ENCODE measurements around the gene HAS3. TPM values are rescaled to one million over a fixed set of nuclear protein-coding genes. Genes with fewer than 3 reads are reported as not detected.

Gene HAS3
- total and polyA plus RNA-seq, 4 donors, result 0.09 to 0.75 (median 0.26) TPM

- TF ChIP-seq, protein P1, sequence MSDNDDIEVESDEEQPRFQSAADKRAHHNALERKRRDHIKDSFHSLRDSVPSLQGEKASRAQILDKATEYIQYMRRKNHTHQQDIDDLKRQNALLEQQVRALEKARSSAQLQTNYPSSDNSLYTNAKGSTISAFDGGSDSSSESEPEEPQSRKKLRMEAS (IDR thresholded peaks at IDR 0.05), result no peak
- TF ChIP-seq HNF4A (conservative IDR thresholded peaks at IDR 0.05) (no peak), RAD21 (IDR thresholded peaks at IDR 0.05) (no peak), EGR1 (IDR thresholded peaks at IDR 0.05; ENCODE audit: low read depth in 2 of 2) (no peak), SP1 (IDR thresholded peaks at IDR 0.05) (no peak)
- TF ChIP-seq, protein P2, sequence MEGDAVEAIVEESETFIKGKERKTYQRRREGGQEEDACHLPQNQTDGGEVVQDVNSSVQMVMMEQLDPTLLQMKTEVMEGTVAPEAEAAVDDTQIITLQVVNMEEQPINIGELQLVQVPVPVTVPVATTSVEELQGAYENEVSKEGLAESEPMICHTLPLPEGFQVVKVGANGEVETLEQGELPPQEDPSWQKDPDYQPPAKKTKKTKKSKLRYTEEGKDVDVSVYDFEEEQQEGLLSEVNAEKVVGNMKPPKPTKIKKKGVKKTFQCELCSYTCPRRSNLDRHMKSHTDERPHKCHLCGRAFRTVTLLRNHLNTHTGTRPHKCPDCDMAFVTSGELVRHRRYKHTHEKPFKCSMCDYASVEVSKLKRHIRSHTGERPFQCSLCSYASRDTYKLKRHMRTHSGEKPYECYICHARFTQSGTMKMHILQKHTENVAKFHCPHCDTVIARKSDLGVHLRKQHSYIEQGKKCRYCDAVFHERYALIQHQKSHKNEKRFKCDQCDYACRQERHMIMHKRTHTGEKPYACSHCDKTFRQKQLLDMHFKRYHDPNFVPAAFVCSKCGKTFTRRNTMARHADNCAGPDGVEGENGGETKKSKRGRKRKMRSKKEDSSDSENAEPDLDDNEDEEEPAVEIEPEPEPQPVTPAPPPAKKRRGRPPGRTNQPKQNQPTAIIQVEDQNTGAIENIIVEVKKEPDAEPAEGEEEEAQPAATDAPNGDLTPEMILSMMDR (IDR thresholded peaks at IDR 0.05; ENCODE audit: low read depth, low read length, missing input control), result no peak
Observed at GRCh38 chr16:69087161-69087581, 18.3 kb upstream of the HAS3 start (continued).

DNA sequence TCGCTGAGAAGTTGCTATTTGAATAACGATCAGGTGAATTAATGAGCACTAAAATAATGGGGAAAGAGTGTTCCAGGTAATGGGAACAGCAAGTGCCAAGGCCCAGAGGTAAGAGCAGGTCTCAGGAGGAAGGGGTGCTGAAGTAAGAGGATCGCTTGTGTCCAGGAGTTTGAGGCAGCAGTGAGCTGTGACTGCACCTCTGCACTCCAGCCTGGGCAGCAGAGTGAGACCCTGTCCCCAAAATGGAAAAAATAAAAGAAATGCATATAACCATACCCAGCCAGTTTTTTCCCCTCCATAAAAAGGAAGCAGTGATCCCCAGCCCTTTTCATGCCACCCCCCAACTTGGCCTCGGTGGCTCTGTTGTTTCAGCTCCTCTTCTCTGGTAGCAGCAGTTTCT, 16.8 kb upstream of the HAS3 start:
- Histone ChIP-seq H3K9me3 (ENCODE audit: control insufficient read depth in 4 of 4, low read length in 3 of 4) (no peaks in the 10 kb centered on the region), H3K4me3 (ENCODE audit: low read depth in 1 of 3, low read length in 3 of 3) (no peak overlapping the region), H3K36me3 (ENCODE audit: control insufficient read depth in 4 of 4, insufficient read depth in 3 of 4, low read depth in 1 of 4, low read length in 3 of 4) (peaks cover 2 to 12% (median 6%) of the 10 kb centered on the region in 4 donors), H3K9ac (ENCODE audit: low read depth in 1 of 2, low read length in 2 of 2) (no peak overlapping the region), H3K27ac (ENCODE audit: low read depth in 1 of 2, low read length in 2 of 2) (peak overlapping the region; percentile 57 to 84), H3K27me3 (ENCODE audit: control insufficient read depth in 4 of 4, insufficient read depth in 4 of 4, low read length in 3 of 4) (no peaks in the 10 kb centered on the region), H3K4me1 (ENCODE audit: control insufficient read depth in 4 of 4, insufficient read depth in 4 of 4, low read length in 3 of 4) (peaks cover 12 to 19% (median 17%) of the 10 kb centered on the region in 4 donors)
- no peak for DNase-seq (ENCODE audit: low spot score)
- WGBS, result 74% methylated on average over 4 of the region's 4 CpGs
- TF ChIP-seq JUND (IDR thresholded peaks at IDR 0.05), result no peak
- no peak for TF ChIP-seq HNF4G (IDR thresholded peaks at IDR 0.05)
- TF ChIP-seq RXRA (IDR thresholded peaks at IDR 0.05), result no peak
- no peak for TF ChIP-seq FOXA1 (IDR thresholded peaks at IDR 0.05)
- TF ChIP-seq TAF1 (conservative IDR thresholded peaks at IDR 0.05), result no peak
- TF ChIP-seq, protein P2 (IDR thresholded peaks at IDR 0.05; ENCODE audit: low read depth, low read length, missing input control), result no peak
- TF ChIP-seq RAD21 (IDR thresholded peaks at IDR 0.05), result no peak
- no peak for TF ChIP-seq YY1 (IDR thresholded peaks at IDR 0.05)
- TF ChIP-seq NR2F2 (IDR thresholded peaks at IDR 0.05), result no peak
- TF ChIP-seq FOXA2 (IDR thresholded peaks at IDR 0.05), result no peak
- TF ChIP-seq SP1 (IDR thresholded peaks at IDR 0.05), result no peak
- TF ChIP-seq, protein P1 (IDR thresholded peaks at IDR 0.05), result no peak
- no peak for TF ChIP-seq ATF3 (IDR thresholded peaks at IDR 0.05)
- TF ChIP-seq, protein P3, sequence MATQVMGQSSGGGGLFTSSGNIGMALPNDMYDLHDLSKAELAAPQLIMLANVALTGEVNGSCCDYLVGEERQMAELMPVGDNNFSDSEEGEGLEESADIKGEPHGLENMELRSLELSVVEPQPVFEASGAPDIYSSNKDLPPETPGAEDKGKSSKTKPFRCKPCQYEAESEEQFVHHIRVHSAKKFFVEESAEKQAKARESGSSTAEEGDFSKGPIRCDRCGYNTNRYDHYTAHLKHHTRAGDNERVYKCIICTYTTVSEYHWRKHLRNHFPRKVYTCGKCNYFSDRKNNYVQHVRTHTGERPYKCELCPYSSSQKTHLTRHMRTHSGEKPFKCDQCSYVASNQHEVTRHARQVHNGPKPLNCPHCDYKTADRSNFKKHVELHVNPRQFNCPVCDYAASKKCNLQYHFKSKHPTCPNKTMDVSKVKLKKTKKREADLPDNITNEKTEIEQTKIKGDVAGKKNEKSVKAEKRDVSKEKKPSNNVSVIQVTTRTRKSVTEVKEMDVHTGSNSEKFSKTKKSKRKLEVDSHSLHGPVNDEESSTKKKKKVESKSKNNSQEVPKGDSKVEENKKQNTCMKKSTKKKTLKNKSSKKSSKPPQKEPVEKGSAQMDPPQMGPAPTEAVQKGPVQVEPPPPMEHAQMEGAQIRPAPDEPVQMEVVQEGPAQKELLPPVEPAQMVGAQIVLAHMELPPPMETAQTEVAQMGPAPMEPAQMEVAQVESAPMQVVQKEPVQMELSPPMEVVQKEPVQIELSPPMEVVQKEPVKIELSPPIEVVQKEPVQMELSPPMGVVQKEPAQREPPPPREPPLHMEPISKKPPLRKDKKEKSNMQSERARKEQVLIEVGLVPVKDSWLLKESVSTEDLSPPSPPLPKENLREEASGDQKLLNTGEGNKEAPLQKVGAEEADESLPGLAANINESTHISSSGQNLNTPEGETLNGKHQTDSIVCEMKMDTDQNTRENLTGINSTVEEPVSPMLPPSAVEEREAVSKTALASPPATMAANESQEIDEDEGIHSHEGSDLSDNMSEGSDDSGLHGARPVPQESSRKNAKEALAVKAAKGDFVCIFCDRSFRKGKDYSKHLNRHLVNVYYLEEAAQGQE (IDR thresholded peaks at IDR 0.05), result no peak
- TF ChIP-seq EGR1 (IDR thresholded peaks at IDR 0.05; ENCODE audit: low read depth in 2 of 2), result no peak
- TF ChIP-seq GABPA (IDR thresholded peaks at IDR 0.05 in 1 of 2, conservative IDR thresholded peaks at IDR 0.05 in 1 of 2), result no peak
- TF ChIP-seq, protein P4, sequence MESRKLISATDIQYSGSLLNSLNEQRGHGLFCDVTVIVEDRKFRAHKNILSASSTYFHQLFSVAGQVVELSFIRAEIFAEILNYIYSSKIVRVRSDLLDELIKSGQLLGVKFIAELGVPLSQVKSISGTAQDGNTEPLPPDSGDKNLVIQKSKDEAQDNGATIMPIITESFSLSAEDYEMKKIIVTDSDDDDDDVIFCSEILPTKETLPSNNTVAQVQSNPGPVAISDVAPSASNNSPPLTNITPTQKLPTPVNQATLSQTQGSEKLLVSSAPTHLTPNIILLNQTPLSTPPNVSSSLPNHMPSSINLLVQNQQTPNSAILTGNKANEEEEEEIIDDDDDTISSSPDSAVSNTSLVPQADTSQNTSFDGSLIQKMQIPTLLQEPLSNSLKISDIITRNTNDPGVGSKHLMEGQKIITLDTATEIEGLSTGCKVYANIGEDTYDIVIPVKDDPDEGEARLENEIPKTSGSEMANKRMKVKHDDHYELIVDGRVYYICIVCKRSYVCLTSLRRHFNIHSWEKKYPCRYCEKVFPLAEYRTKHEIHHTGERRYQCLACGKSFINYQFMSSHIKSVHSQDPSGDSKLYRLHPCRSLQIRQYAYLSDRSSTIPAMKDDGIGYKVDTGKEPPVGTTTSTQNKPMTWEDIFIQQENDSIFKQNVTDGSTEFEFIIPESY (IDR thresholded peaks at IDR 0.05), result no peak
- TF ChIP-seq HNF4A (conservative IDR thresholded peaks at IDR 0.05), result no peak
